ENCODE results near the gene MUC6. TPM values are rescaled to one million over a fixed set of nuclear protein-coding genes. Genes with fewer than 3 reads are reported as not detected.

Gene MUC6
- total and polyA plus RNA-seq, 4 donors: 1.3 to 2.2 TPM; not detected in 2

- Histone ChIP-seq H3K4me3 (ENCODE audit: low read depth, low read length) (no peak overlapping the region), H3K27ac (ENCODE audit: low read depth, low read length) (no peak overlapping the region), H3K27me3 (ENCODE audit: control insufficient read depth, insufficient read depth, low read length) (no peaks in the 10 kb centered on the region), H3K36me3 (ENCODE audit: control insufficient read depth, insufficient read depth, low read length) (peaks cover 5% of the 10 kb centered on the region), H3K9me3 (ENCODE audit: control insufficient read depth, insufficient read depth, low read length) (no peaks in the 10 kb centered on the region), H3K4me1 (ENCODE audit: control insufficient read depth, insufficient read depth, low read length) (peaks cover 2% of the 10 kb centered on the region)
- no peak for DNase-seq (ENCODE audit: low read depth in 4 of 6, low spot score in 6 of 6)
- 84% methylated on average over 10 of the region's 10 CpGs for WGBS (ENCODE audit: insufficient coverage)
Measured at GRCh38 chr11:1038361-1038760, 1.8 kb upstream of the MUC6 start.

- Histone ChIP-seq H3K27me3 (ENCODE audit: control insufficient read depth, insufficient read depth, low read length) (no peaks in the 10 kb centered on the region), H3K4me3 (ENCODE audit: low read depth, low read length) (no peak overlapping the region), H3K4me1 (ENCODE audit: control insufficient read depth, insufficient read depth, low read length) (no peaks in the 10 kb centered on the region), H3K9me3 (ENCODE audit: control insufficient read depth, insufficient read depth, low read length) (no peaks in the 10 kb centered on the region), H3K36me3 (ENCODE audit: control insufficient read depth, insufficient read depth, low read length) (peaks cover 5% of the 10 kb centered on the region), H3K27ac (ENCODE audit: low read depth, low read length) (no peak overlapping the region)
- WGBS (ENCODE audit: insufficient coverage): 86% methylated on average over 23 of the region's 26 CpGs
- no peak for DNase-seq (ENCODE audit: low read depth in 4 of 6, low spot score in 6 of 6)
Measured at GRCh38 chr11:1037506-1038055, 1.1 kb upstream of the MUC6 start.

DNA sequence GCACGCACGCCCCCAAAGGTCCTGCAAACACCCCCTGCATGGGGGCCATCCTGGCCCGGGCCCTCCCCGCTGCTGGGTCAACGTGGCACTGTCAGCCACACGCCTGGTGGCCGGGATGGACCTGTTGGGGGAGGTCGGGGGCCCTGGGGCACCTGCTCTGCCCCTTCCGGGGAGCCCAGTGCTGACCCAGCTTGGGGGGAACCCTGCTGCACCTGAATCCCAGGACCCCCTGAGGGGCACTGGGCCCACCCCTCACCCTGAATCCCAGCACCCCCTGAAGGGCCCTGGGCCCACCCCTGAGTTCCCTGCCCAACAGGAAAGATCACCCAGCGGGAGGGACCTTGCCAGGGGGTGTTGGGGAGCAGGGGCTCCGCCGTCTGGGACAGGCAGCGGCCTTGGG, 413 bp upstream of the MUC6 start:
- DNase-seq (ENCODE audit: low read depth in 4 of 6, low spot score in 6 of 6): no peak
- Histone ChIP-seq H3K27me3 (ENCODE audit: control insufficient read depth, insufficient read depth, low read length) (no peaks in the 10 kb centered on the region), H3K9me3 (ENCODE audit: control insufficient read depth, insufficient read depth, low read length) (no peaks in the 10 kb centered on the region), H3K4me1 (ENCODE audit: control insufficient read depth, insufficient read depth, low read length) (no peaks in the 10 kb centered on the region), H3K36me3 (ENCODE audit: control insufficient read depth, insufficient read depth, low read length) (peaks cover 5% of the 10 kb centered on the region), H3K4me3 (ENCODE audit: low read depth, low read length) (no peak overlapping the region), H3K27ac (ENCODE audit: low read depth, low read length) (no peak overlapping the region)
- WGBS (ENCODE audit: insufficient coverage): 76% methylated on average over 9 of the region's 13 CpGs

DNA sequence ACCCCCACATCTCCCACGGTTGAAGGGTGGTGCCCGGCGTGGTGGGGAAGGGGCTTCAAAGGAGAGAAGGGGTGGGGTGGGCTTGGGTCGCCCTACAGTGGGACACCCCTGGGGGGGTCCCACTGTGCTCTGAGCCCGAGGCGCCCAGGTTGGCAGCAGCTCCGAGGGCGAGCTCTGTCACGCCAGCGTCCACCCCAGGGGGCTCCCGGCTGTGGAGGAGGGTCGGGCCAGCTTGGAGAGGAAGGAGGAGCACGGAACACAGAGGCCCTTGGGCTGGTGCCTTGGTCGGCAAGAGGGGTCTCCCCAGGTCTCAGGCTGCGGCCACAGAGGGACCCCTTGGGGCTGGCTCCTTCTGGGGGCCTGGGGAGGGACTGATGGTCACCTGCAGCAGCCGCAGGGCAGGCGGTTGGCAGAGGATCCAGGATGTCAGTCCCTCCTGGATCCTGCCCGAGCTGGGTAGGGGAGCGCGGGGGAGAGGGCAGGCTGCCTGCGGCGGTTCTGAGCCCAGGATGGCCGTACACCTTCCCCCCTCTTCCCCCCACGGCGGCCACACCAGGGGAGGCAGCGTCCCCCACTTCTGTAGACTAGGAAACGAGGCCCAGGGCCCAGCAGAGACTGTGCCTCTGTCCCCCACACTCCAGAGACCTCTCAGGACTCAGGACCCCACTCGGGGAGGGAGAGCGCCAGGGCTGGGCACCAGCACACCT, 788 bp downstream of the MUC6 start:
- no peaks in the 10 kb centered on the region for H3K4me1 ChIP-seq (ENCODE audit: control insufficient read depth, insufficient read depth, low read length)
- no peak overlapping the region for H3K4me3 ChIP-seq (ENCODE audit: low read depth, low read length)
- H3K27me3 ChIP-seq (ENCODE audit: control insufficient read depth, insufficient read depth, low read length): no peaks in the 10 kb centered on the region
- no peak overlapping the region for H3K27ac ChIP-seq (ENCODE audit: low read depth, low read length)
- H3K9me3 ChIP-seq (ENCODE audit: control insufficient read depth, insufficient read depth, low read length): no peaks in the 10 kb centered on the region
- DNase-seq (ENCODE audit: low read depth in 4 of 6, low spot score in 6 of 6): no peak
- 77% methylated on average over 23 of the region's 29 CpGs for WGBS (ENCODE audit: insufficient coverage)
- H3K36me3 ChIP-seq (ENCODE audit: control insufficient read depth, insufficient read depth, low read length): peaks cover 8% of the 10 kb centered on the region

GRCh38 chr11:1034456-1035295, 1.8 kb downstream of the MUC6 start:
- 75% methylated on average over 35 of the region's 39 CpGs for WGBS (ENCODE audit: insufficient coverage)
- no peak overlapping the region for H3K4me3 ChIP-seq (ENCODE audit: low read depth, low read length)
- H3K4me1 ChIP-seq (ENCODE audit: control insufficient read depth, insufficient read depth, low read length): no peaks in the 10 kb centered on the region
- no peaks in the 10 kb centered on the region for H3K27me3 ChIP-seq (ENCODE audit: control insufficient read depth, insufficient read depth, low read length)
- DNase-seq (ENCODE audit: low read depth in 4 of 6, low spot score in 6 of 6): no peak
- H3K27ac ChIP-seq (ENCODE audit: low read depth, low read length): no peak overlapping the region
- H3K36me3 ChIP-seq (ENCODE audit: control insufficient read depth, insufficient read depth, low read length): peaks cover 6% of the 10 kb centered on the region
- no peaks in the 10 kb centered on the region for H3K9me3 ChIP-seq (ENCODE audit: control insufficient read depth, insufficient read depth, low read length)

DNA sequence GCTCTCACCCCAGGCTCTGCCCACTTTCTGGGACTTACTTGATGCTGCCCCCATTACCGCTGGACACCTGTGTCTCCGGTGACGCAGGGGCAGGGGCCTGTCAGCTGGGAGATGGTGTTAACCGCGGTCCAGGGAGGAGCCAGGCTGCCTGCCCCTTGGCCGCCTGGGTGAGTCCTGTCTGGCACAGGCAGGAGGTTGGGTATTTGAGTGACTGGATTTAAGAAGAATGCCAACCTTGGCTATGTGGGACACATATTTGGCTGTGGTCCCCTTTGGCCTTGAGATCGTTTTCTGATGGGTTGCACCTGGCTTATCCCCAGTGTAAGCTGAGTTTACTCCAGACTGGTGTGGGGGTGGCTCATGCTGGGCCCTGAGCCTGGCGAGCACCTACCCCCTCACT, 2.5 kb downstream of the MUC6 start:
- peaks cover 10% of the 10 kb centered on the region for H3K36me3 ChIP-seq (ENCODE audit: control insufficient read depth, insufficient read depth, low read length)
- H3K4me1 ChIP-seq (ENCODE audit: control insufficient read depth, insufficient read depth, low read length): no peaks in the 10 kb centered on the region
- no peak overlapping the region for H3K4me3 ChIP-seq (ENCODE audit: low read depth, low read length)
- no peaks in the 10 kb centered on the region for H3K9me3 ChIP-seq (ENCODE audit: control insufficient read depth, insufficient read depth, low read length)
- H3K27me3 ChIP-seq (ENCODE audit: control insufficient read depth, insufficient read depth, low read length): no peaks in the 10 kb centered on the region
- no peak overlapping the region for H3K27ac ChIP-seq (ENCODE audit: low read depth, low read length)
- no peak for DNase-seq (ENCODE audit: low read depth in 4 of 6, low spot score in 6 of 6)
- WGBS (ENCODE audit: insufficient coverage): 77% methylated on average over 7 of the region's 8 CpGs

DNA sequence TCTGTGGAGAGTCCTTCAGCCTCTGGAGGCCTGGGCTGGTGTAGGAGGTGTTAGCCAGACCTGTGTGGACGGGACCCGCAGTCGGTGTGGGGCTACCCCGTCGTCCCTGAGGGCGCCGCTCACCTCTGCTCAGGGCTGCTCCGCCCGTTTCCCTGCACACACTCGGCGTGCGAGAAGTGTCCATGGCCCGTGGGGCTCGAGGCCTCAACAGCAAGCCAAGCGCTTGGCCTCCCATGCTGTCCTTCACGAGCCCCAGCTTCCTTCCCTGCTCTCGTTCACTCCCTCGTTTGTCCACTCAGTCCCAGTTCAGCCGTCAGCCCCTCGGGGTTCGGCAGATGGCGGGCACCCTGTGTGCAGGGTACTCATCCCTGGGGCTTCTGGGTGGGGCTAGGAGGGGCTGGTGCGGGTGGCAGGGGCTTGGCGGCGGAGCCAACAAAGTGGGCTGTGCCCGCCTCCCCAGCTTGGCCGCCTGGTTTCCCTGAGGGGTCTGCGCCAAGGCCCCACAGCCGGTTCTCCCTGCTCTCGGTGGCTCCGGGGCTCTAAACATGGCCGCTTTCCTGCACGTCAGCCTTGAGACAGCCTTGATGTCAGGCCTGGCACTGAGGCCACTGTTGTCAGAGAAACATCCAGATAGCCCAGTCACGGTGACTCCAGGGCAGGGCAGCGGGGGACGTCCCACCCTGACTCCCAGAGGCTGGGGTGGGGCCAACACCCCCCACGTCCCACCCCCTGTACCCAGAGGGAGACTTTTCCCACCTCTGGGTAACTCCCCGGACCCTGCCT, 3.3 kb downstream of the MUC6 start:
- H3K27me3 ChIP-seq (ENCODE audit: control insufficient read depth, insufficient read depth, low read length): no peaks in the 10 kb centered on the region
- peaks cover 14% of the 10 kb centered on the region for H3K36me3 ChIP-seq (ENCODE audit: control insufficient read depth, insufficient read depth, low read length)
- 82% methylated on average over 35 of the region's 38 CpGs for WGBS (ENCODE audit: insufficient coverage)
- H3K27ac ChIP-seq (ENCODE audit: low read depth, low read length): no peak overlapping the region
- DNase-seq (ENCODE audit: low read depth in 4 of 6, low spot score in 6 of 6): no peak
- no peaks in the 10 kb centered on the region for H3K4me1 ChIP-seq (ENCODE audit: control insufficient read depth, insufficient read depth, low read length)
- H3K9me3 ChIP-seq (ENCODE audit: control insufficient read depth, insufficient read depth, low read length): no peaks in the 10 kb centered on the region
- no peak overlapping the region for H3K4me3 ChIP-seq (ENCODE audit: low read depth, low read length)

DNA sequence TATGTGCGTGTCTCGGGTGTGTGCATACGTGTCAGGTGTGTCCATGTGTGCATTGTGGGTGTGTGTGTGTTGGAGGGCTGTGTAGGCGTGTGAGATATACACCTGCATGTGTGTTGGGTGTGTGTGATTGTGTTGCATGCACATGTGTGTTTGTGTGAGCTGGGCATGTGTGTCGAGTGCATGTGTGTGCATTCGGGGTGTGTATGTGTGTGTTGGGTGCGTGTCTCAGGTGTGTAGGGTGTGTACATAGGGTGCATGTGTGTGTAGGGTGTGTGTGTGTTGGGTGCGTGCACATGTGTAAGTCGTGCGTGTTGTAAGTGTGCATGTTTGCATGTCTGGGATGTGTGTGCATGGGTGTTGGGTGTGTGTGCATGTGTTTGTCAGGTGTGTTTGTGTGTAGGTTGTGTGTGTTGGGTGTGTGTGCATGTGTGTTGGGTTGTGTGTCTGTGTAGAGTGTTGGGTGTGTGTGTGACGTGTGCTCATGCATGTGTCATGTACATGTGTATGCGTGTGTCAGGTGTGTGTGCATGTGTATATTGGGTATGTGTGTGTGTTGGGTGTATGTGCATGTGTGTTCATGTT, 4.1 kb downstream of the MUC6 start:
- Histone ChIP-seq H3K36me3 (ENCODE audit: control insufficient read depth, insufficient read depth, low read length) (peaks cover 22% of the 10 kb centered on the region), H3K4me3 (ENCODE audit: low read depth, low read length) (no peak overlapping the region), H3K27ac (ENCODE audit: low read depth, low read length) (no peak overlapping the region), H3K9me3 (ENCODE audit: control insufficient read depth, insufficient read depth, low read length) (no peaks in the 10 kb centered on the region), H3K27me3 (ENCODE audit: control insufficient read depth, insufficient read depth, low read length) (no peaks in the 10 kb centered on the region), H3K4me1 (ENCODE audit: control insufficient read depth, insufficient read depth, low read length) (no peaks in the 10 kb centered on the region)
- 96% methylated on average over 12 of the region's 12 CpGs for WGBS (ENCODE audit: insufficient coverage)
- DNase-seq (ENCODE audit: low read depth in 4 of 6, low spot score in 6 of 6): no peak
